Measurements from ENCODE around the gene GHITM. TPM values are rescaled to one million over a fixed set of nuclear protein-coding genes. Genes with fewer than 3 reads are reported as not detected.

GHITM gene
- total and polyA plus RNA-seq, 2 of the 8 experiments (the other 6 are each of a cell fraction or from before 2014, with no cell fraction given) = 86.2 to 97.0 TPM

DNA sequence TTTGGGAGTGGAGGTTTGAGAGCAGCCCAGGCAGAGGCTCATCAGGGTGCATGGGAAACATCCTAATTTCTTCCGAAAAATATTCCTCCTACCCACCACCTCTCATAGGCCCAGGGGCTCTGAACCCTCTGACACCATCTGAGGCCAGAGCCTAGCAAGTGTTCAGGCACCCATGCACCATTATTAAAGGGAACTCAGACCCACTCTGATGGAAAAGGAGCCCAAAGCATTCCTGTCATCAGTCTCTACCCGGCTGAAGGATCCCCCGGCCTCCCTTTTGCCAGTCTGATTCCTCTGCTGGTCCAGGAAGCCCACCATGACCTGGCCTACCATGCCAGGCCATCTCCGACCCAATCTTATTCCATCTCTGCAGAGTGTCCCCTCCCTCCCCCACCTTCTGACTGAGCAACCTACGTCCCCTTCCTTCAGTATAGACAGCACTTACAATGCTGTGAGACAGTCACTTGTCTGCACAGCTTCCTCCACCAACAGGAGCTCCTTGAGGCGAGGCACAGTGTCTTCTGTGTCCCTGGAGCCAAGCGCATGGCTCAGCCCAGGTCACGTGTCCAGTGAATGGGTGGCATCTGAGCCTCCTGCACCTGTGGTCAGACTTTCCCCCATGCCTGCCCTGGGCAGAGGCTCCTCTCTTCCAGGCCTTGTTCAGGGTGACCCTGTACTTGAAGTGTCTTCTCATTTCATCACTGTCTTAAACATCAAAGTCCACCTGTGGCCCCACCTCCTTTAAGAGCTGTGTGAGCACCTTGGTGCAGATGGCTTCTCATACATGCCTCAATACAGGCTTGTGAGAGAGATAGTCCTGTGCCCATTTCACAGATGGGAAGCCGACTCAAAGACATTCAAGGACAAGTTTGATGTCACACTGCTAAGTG is 33.4 kb downstream of the GHITM start:
- H3K27ac ChIP-seq (ENCODE audit: low read depth, low read length) = no peak overlapping the region
- H4K5ac ChIP-seq (ENCODE audit: insufficient read length, low read depth, low read length) = no peak overlapping the region
- no peaks in the 10 kb centered on the region for H4K20me1 ChIP-seq (replicated peaks in 1 of 2; ENCODE audit: control insufficient read depth in 1 of 2, insufficient read depth in 2 of 2, low read length in 2 of 2)
- no peak overlapping the region for H3K9ac ChIP-seq (replicated peaks in 1 of 4; ENCODE audit: extremely low read depth in 1 of 4, low read depth in 3 of 4, low read length in 3 of 4)
- H2AK5ac ChIP-seq (ENCODE audit: low read depth, low read length) = no peak overlapping the region
- no peak overlapping the region for H3K4me3 ChIP-seq (ENCODE audit: extremely low read depth in 1 of 4, insufficient read depth in 2 of 4, low read depth in 3 of 4, low read length in 4 of 4)
- no peak overlapping the region for H2BK20ac ChIP-seq (ENCODE audit: low read length)
- 85% methylated on average over 9 of the region's 9 CpGs; no CpG with 5 or more reads in 1 of the 2 experiments for WGBS, 2 experiments (ENCODE audit: extremely low coverage in 1 of 2, insufficient coverage in 1 of 2, insufficient read length in 1 of 2, insufficient replicate concordance in 2 of 2, low coverage in 1 of 2, low lambda C conversion rate in 2 of 2, missing lambda C conversion rate in 1 of 2)
- no peak overlapping the region; the same call in 1 of the 2 replicates for H2BK12ac ChIP-seq (ENCODE audit: low read depth, low read length)
- no peak overlapping the region for H4K8ac ChIP-seq (ENCODE audit: extremely low read depth, insufficient read depth, low read length)
- CTCF ChIA-PET (ENCODE audit: partially characterized antibody) = interaction anchor here (0.6 to 1.6 kb wide), 4 partner anchors 24 to 146 kb away, joined by 3 to 5 read pairs (median 4); no protein-coding TSS in a partner anchor
- no peak overlapping the region for H3K4ac ChIP-seq (replicated peaks; ENCODE audit: insufficient read length, low read depth, low read length)
- no peak overlapping the region for H3K14ac ChIP-seq (ENCODE audit: insufficient read length)
- no peak overlapping the region for H2AFZ ChIP-seq (ENCODE audit: low read length)
- H4K91ac ChIP-seq (replicated peaks; ENCODE audit: insufficient read length, low read length) = no peak overlapping the region
- no peaks in the 10 kb centered on the region for H3K9me3 ChIP-seq (ENCODE audit: insufficient read depth in 2 of 2, low read depth in 1 of 2, low read length in 1 of 2)
- no peaks in the 10 kb centered on the region for H3K36me3 ChIP-seq (ENCODE audit: control insufficient read depth in 2 of 4, insufficient read depth in 4 of 4, low read length in 3 of 4)
- H3K4me1 ChIP-seq (replicated peaks in 1 of 4; ENCODE audit: control insufficient read depth in 3 of 4, insufficient read depth in 4 of 4, low read length in 3 of 4) = no peaks in the 10 kb centered on the region; a peak in 1 of 7 replicates
- H2BK15ac ChIP-seq (ENCODE audit: low read length) = 0 out of 2 replicates have a peak overlapping the region, but pooled peaks have one; percentile 81
- H3K79me2 ChIP-seq (ENCODE audit: control insufficient read depth in 1 of 2, insufficient read depth in 2 of 2, low read length in 2 of 2) = no peaks in the 10 kb centered on the region
- no peak for FAIRE-seq
- H3K56ac ChIP-seq (replicated peaks; ENCODE audit: insufficient read length, low read depth, low read length) = no peak overlapping the region
- H3K23me2 ChIP-seq (ENCODE audit: low read depth, low read length) = peaks cover 1% of the 10 kb centered on the region; the same call in 1 of the 2 replicates
- no peak overlapping the region for H3K18ac ChIP-seq (ENCODE audit: extremely low read depth, low read length)
- no peaks in the 10 kb centered on the region for H3K27me3 ChIP-seq (replicated peaks in 1 of 4; ENCODE audit: control insufficient read depth in 3 of 4, extremely low read depth in 1 of 4, insufficient read depth in 3 of 4, low read length in 3 of 4)
- no peak overlapping the region for H2BK120ac ChIP-seq (replicated peaks; ENCODE audit: low read depth, low read length)
- no peak overlapping the region for H3K4me2 ChIP-seq (ENCODE audit: insufficient read depth in 1 of 2, low read depth in 2 of 2, low read length in 2 of 2)
- no peak overlapping the region for H2BK5ac ChIP-seq (ENCODE audit: low read depth, low read length)
- H3K23ac ChIP-seq (ENCODE audit: insufficient read length) = no peak overlapping the region
- TF ChIP-seq, protein P1, sequence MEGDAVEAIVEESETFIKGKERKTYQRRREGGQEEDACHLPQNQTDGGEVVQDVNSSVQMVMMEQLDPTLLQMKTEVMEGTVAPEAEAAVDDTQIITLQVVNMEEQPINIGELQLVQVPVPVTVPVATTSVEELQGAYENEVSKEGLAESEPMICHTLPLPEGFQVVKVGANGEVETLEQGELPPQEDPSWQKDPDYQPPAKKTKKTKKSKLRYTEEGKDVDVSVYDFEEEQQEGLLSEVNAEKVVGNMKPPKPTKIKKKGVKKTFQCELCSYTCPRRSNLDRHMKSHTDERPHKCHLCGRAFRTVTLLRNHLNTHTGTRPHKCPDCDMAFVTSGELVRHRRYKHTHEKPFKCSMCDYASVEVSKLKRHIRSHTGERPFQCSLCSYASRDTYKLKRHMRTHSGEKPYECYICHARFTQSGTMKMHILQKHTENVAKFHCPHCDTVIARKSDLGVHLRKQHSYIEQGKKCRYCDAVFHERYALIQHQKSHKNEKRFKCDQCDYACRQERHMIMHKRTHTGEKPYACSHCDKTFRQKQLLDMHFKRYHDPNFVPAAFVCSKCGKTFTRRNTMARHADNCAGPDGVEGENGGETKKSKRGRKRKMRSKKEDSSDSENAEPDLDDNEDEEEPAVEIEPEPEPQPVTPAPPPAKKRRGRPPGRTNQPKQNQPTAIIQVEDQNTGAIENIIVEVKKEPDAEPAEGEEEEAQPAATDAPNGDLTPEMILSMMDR (IDR thresholded peaks at IDR 0.05; ENCODE audit: control extremely low read depth in 1 of 3, insufficient read depth in 1 of 3, low read depth in 1 of 3, low read length in 3 of 3) = no peak
- TF ChIP-seq YY1 (IDR thresholded peaks at IDR 0.05; ENCODE audit: low read depth, low read length) (no peak), KDM4A (IDR thresholded peaks at IDR 0.05; ENCODE audit: low read depth, low read length, severe bottlenecking) (no peak), KDM5A (IDR thresholded peaks at IDR 0.05; ENCODE audit: low read length) (no peak), SIN3A (conservative IDR thresholded peaks at IDR 0.05 in 1 of 2, IDR thresholded peaks at IDR 0.05 in 1 of 2; ENCODE audit: low read depth in 1 of 2, low read length in 2 of 2) (no peak), BACH1 (IDR thresholded peaks at IDR 0.05; ENCODE audit: low read length) (no peak), MAFK (IDR thresholded peaks at IDR 0.05; ENCODE audit: low read depth, low read length) (no peak), TAF1 (IDR thresholded peaks at IDR 0.05; ENCODE audit: low read depth, low read length) (no peak), CREB1 (IDR thresholded peaks at IDR 0.05) (no peak)
- POLR2A ChIA-PET (ENCODE audit: partially characterized antibody) = interaction anchor here (1.0 to 1.5 kb wide), 2 partner anchors 14 to 34 kb away, joined by 4 read pairs; partner anchors contain the start of gene GHITM
- H3K79me1 ChIP-seq (ENCODE audit: low read depth, low read length) = no peaks in the 10 kb centered on the region
- peak in 1 of 2 experiments; percentile 26 for DNase-seq (ENCODE audit: low read depth in 1 of 2, low spot score in 2 of 2)

All from H1 (cell line).